Gastrocnemius medialis (tissue), 4 donors: Measurements from ENCODE around the gene NUCKS1.

Source experiments
- CTCF ChIP-seq, 5 experiments: fragments of 450-650 bp in 3 of 5; fragments of 200-600 bp in 2 of 5; sonication (generic) in 2 of 5; IDR thresholded peaks in 4 of 5; conservative IDR thresholded peaks in 1 of 5; 1 replicate in 4 of 5; 2 replicates in 1 of 5; pipeline ENCODE4 v1.5.1; 2016 to 2019; ENCODE audit warnings: antibody characterized with exemption in 5 of 5, mild to moderate bottlenecking in 3 of 5, moderate library complexity in 3 of 5
- POLR2A ChIP-seq, 2 donors: fragments of 450-650 bp; IDR thresholded peaks; one replicate each; pipeline ENCODE4 v1.6.1; 2017; ENCODE audit warnings: antibody characterized with exemption in 2 of 2, mild to moderate bottlenecking in 2 of 2, moderate library complexity in 2 of 2

- TF ChIP-seq POLR2A (IDR thresholded peaks at IDR 0.05) (no peak), CTCF (IDR thresholded peaks at IDR 0.05 in 4 of 5, conservative IDR thresholded peaks at IDR 0.05 in 1 of 5) (no peak)
Measured at GRCh38 chr1:205783904-205784303, 33.9 kb upstream of the NUCKS1 start.
